GM12878 (cell line): Measurements from ENCODE around the gene TCF12. TPM values are rescaled to one million over a fixed set of nuclear protein-coding genes. Genes with fewer than 3 reads are reported as not detected.

ENCODE experiments used
- ATAC-seq: fragments of 200-7000 bp; cut with Tn5 transposase; 3 replicates; pipeline ENCODE4 v1.9.1; 2020; ENCODE audit warnings: mild to moderate bottlenecking, moderate library complexity
- BruUV-seq: library from RNA; stranded (reverse); fragments of 400-500 nt; replicated peaks from 2 replicates; lab custom pipeline; 2021; lab: Mats Ljungman, UMichigan
- CTCF ChIA-PET: fragments of 300-600 bp; sonication (Branson Sonifier 250); formaldehyde crosslinking; extraction: SDS; loops from one replicate; lab custom pipeline; 2021; ENCODE audit warnings: inconsistent platforms; lab: Yijun Ruan, JAX
- POLR2A ChIA-PET: fragments of 350-600 bp; formaldehyde crosslinking; extraction: SDS; loops from one replicate; lab custom pipeline; 2021; ENCODE audit warnings: inconsistent platforms; lab: Charles Lee
- RAD21 ChIA-PET: fragments of 300-600 bp; sonication (Branson Sonifier 250); formaldehyde crosslinking; loops from one replicate; lab custom pipeline; 2023; ENCODE audit warnings: antibody characterized with exemption; ENCODE audit not compliant: unreplicated experiment; lab: Charles Lee
- SMC1A ChIA-PET: fragments of 300-600 bp; sonication (Branson Sonifier 250); formaldehyde crosslinking; loops from one replicate; lab custom pipeline; 2023; ENCODE audit not compliant: unreplicated experiment, uncharacterized antibody; lab: Charles Lee
- DNase-seq: peaks from one replicate; pipeline ENCODE4 v3.0.0-alpha.2; 2011; ENCODE audit warnings: low read depth, low spot score
- FAIRE-seq: peaks from 3 replicates; lab custom pipeline; 2011; peaks lifted over from hg19 to GRCh38; lab: Jason Lieb, UNC
- H2AFZ ChIP-seq: 2 replicates; pipeline ENCODE4 v1.6.0; 2011; ENCODE audit warnings: low read depth, low read length, control low read depth; ENCODE audit not compliant: control insufficient read depth
- H3K27ac ChIP-seq: 2 replicates; pipeline ENCODE4 v1.5.1; 2011; ENCODE audit warnings: control low read depth; ENCODE audit not compliant: control insufficient read depth, insufficient read depth
- H3K27me3 ChIP-seq, 2 experiments: replicated peaks in 1 of 2; 2 replicates each; pipeline versions ENCODE4 v1.6.0 to v1.6.1; 2011; ENCODE audit warnings: low read length in 1 of 2; ENCODE audit not compliant: control insufficient read depth in 2 of 2, insufficient read depth in 2 of 2
- H3K36me3 ChIP-seq, 2 experiments: 2 replicates each; pipeline ENCODE4 v1.5.1; 2011; ENCODE audit warnings: low read length in 1 of 2; ENCODE audit not compliant: control insufficient read depth in 2 of 2, insufficient read depth in 2 of 2
- H3K4me1 ChIP-seq: 2 replicates; pipeline ENCODE4 v1.6.1; 2011; ENCODE audit warnings: mild to moderate bottlenecking, low read length, moderate library complexity, mixed read lengths; ENCODE audit not compliant: control insufficient read depth, insufficient read depth
- H3K4me2 ChIP-seq: 2 replicates; pipeline ENCODE4 v1.6.0; 2011; ENCODE audit warnings: control low read depth; ENCODE audit not compliant: control insufficient read depth, insufficient read depth
- H3K4me3 ChIP-seq: fragments of 200-600 bp; sonication (generic); 2 replicates; pipeline ENCODE4 v1.5.1; 2016
- H3K79me2 ChIP-seq: 2 replicates; pipeline ENCODE4 v1.6.0; 2011; ENCODE audit warnings: low read length; ENCODE audit not compliant: control insufficient read depth, insufficient read depth
- H3K9ac ChIP-seq: 2 replicates; pipeline ENCODE4 v1.8.0; 2011; ENCODE audit warnings: low read length, control low read depth, mixed read lengths; ENCODE audit not compliant: control insufficient read depth, insufficient read depth
- H3K9me3 ChIP-seq: replicated peaks from 3 replicates; pipeline ENCODE4 v1.5.1; 2011; ENCODE audit warnings: mild to moderate bottlenecking, low read length; ENCODE audit not compliant: control insufficient read depth, insufficient read depth
- H4K20me1 ChIP-seq: 2 replicates; pipeline ENCODE4 v1.6.0; 2011; ENCODE audit not compliant: control insufficient read depth, insufficient read depth
- CEBPB ChIP-seq, 2 experiments: fragments of 150-350 bp in 1 of 2; IDR thresholded peaks; 2 replicates each; pipeline ENCODE4 v1.6.1; 2012 to 2014; ENCODE audit warnings: low read depth in 2 of 2, low read length in 2 of 2, borderline replicate concordance in 1 of 2, inconsistent platforms in 1 of 2
- RAD51 ChIP-seq: fragments of 450-650 bp; IDR thresholded peaks from 2 replicates; pipeline ENCODE4 v1.6.1; 2016; ENCODE audit warnings: moderate library complexity, mild to moderate bottlenecking, inconsistent platforms
- RCOR1 ChIP-seq: conservative IDR thresholded peaks from 2 replicates; pipeline ENCODE4 v1.6.1; 2012; ENCODE audit warnings: low read depth, low read length, improper control_type of control experiment
- RUNX3 ChIP-seq: IDR thresholded peaks from 2 replicates; pipeline ENCODE4 v1.6.1; 2012; ENCODE audit warnings: low read length, inconsistent platforms
- SRF ChIP-seq, 2 experiments: IDR thresholded peaks; 2 replicates each; pipeline ENCODE4 v1.6.1; 2011; ENCODE audit warnings: low read depth in 2 of 2, low read length in 2 of 2, mild to moderate bottlenecking in 1 of 2, moderate library complexity in 1 of 2
- WGBS: methylation state at CpG from one replicate; pipeline ENCODE4 v1.1.6; 2016; ENCODE audit warnings: low lambda C conversion rate; ENCODE audit not compliant: insufficient replicate concordance, insufficient coverage; ENCODE audit errors: missing lambda C conversion rate; 5-methylcytosine and 5-hydroxymethylcytosine counted together
- in situ Hi-C: fragments of 300-500 bp; cut with MboI; formaldehyde crosslinking; loops from 9 replicates; pipeline ENCODE4 v1.14.3; 2018; ENCODE audit warnings: mixed read lengths
- intact Hi-C: fragments of 100-400 bp; cut with micrococcal nuclease; formaldehyde crosslinking; loops from one replicate; pipeline ENCODE4 v1.14.2; 2022; ENCODE audit not compliant: unreplicated experiment
- polyA plus RNA-seq, 11 experiments: library from polyadenylated mRNA; depleted of rRNA in 4 of 11; unstranded in 6 of 11; stranded (reverse) in 5 of 11; fragments of >200 nt; fragmentation: Nextera tagmentation in 4 of 11; fragmentation: Illumina TruSeq in 1 of 11; extraction: Ambion mirVana in 4 of 11; extraction: Trizol in 1 of 11; gene quantifications; 1 replicate in 1 of 11; 2 replicates in 10 of 11; pipeline versions ENCODE4 v1.2.1 to v1.2.3, GENCODE V29; 2011 to 2016; ENCODE audit warnings: inconsistent platforms in 2 of 11, missing spikeins in 2 of 11, low read depth in 1 of 11
- total RNA-seq, 4 experiments: library from RNA; depleted of rRNA in 3 of 4; stranded (reverse); fragments of >200 nt in 3 of 4; fragmentation: Illumina TruSeq in 1 of 4; extraction: Trizol in 1 of 4; gene quantifications; 2 replicates each; pipeline versions ENCODE4 v1.2.1 to v1.2.3, GENCODE V29; 2013 to 2021
- TF ChIP-seq, protein P1 (sequence below): fragments of 450-650 bp; IDR thresholded peaks from 2 replicates; pipeline ENCODE4 v1.6.1; 2018; ENCODE audit warnings: mild to moderate bottlenecking, low read depth, moderate library complexity; ENCODE audit not compliant: partially characterized antibody
- TF ChIP-seq, protein P2 (sequence below): fragments of 450-650 bp; formaldehyde crosslinking; IDR thresholded peaks from 2 replicates; pipeline ENCODE4 v1.4.0; 2020; ENCODE audit warnings: mild to moderate bottlenecking, moderate library complexity

TCF12 gene
- total and polyA plus RNA-seq, 10 of the 15 experiments (the other 5 are each of a cell fraction or from before 2014, with no cell fraction given): 8.2 to 70.9 (median 49.5) TPM

DNA sequence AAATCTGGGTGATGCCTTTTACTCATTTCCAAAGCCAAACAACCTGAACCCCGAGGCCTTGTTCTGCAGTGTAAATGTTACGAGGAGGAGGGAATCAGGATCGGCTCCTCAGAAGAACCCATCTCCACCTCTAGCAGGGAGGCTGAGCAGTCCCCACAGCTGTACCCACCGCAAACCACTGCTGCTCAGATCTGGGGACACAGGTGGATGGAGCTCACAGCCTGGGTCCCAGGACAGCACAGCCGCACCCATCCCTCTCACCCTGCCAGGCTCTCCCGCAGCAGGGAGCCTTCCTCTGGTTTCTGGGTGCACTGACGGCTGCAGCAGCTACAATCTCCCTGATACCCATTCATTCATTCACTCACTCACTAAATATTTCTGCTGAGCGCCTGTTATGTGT is 413.9 kb downstream of the TCF12 start:
- H2AFZ ChIP-seq: no peak overlapping the region
- no peaks in the 10 kb centered on the region for H3K9me3 ChIP-seq
- ChIA-PET POLR2A (no interaction called here), CTCF (no interaction called here)
- no peaks in the 10 kb centered on the region for H3K36me3 ChIP-seq
- ATAC-seq: no peak
- no peaks in the 10 kb centered on the region for H3K4me1 ChIP-seq
- TF ChIP-seq SRF (IDR thresholded peaks at IDR 0.05; ENCODE audit: low read depth in 2 of 2, low read length in 2 of 2) (no peak), CEBPB (IDR thresholded peaks at IDR 0.05; ENCODE audit: borderline replicate concordance in 1 of 2, low read depth in 2 of 2, low read length in 2 of 2) (no peak), RUNX3 (no peak), RAD51 (no peak), RCOR1 (no peak)
- TF ChIP-seq, protein P1, sequence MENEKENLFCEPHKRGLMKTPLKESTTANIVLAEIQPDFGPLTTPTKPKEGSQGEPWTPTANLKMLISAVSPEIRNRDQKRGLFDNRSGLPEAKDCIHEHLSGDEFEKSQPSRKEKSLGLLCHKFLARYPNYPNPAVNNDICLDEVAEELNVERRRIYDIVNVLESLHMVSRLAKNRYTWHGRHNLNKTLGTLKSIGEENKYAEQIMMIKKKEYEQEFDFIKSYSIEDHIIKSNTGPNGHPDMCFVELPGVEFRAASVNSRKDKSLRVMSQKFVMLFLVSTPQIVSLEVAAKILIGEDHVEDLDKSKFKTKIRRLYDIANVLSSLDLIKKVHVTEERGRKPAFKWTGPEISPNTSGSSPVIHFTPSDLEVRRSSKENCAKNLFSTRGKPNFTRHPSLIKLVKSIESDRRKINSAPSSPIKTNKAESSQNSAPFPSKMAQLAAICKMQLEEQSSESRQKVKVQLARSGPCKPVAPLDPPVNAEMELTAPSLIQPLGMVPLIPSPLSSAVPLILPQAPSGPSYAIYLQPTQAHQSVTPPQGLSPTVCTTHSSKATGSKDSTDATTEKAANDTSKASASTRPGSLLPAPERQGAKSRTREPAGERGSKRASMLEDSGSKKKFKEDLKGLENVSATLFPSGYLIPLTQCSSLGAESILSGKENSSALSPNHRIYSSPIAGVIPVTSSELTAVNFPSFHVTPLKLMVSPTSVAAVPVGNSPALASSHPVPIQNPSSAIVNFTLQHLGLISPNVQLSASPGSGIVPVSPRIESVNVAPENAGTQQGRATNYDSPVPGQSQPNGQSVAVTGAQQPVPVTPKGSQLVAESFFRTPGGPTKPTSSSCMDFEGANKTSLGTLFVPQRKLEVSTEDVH: no peak
- TF ChIP-seq, protein P2, sequence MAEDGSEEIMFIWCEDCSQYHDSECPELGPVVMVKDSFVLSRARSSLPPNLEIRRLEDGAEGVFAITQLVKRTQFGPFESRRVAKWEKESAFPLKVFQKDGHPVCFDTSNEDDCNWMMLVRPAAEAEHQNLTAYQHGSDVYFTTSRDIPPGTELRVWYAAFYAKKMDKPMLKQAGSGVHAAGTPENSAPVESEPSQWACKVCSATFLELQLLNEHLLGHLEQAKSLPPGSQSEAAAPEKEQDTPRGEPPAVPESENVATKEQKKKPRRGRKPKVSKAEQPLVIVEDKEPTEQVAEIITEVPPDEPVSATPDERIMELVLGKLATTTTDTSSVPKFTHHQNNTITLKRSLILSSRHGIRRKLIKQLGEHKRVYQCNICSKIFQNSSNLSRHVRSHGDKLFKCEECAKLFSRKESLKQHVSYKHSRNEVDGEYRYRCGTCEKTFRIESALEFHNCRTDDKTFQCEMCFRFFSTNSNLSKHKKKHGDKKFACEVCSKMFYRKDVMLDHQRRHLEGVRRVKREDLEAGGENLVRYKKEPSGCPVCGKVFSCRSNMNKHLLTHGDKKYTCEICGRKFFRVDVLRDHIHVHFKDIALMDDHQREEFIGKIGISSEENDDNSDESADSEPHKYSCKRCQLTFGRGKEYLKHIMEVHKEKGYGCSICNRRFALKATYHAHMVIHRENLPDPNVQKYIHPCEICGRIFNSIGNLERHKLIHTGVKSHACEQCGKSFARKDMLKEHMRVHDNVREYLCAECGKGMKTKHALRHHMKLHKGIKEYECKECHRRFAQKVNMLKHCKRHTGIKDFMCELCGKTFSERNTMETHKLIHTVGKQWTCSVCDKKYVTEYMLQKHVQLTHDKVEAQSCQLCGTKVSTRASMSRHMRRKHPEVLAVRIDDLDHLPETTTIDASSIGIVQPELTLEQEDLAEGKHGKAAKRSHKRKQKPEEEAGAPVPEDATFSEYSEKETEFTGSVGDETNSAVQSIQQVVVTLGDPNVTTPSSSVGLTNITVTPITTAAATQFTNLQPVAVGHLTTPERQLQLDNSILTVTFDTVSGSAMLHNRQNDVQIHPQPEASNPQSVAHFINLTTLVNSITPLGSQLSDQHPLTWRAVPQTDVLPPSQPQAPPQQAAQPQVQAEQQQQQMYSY: no peak
- TF ChIP-seq, all 136 proteins: peak for 0
- 38% methylated on average over 8 of the region's 8 CpGs for WGBS
- Histone ChIP-seq H3K79me2 (no peaks in the 10 kb centered on the region), H3K9ac (no peak overlapping the region), H3K4me3 (no peak overlapping the region), H3K4me2 (no peak overlapping the region), H4K20me1 (no peaks in the 10 kb centered on the region), H3K27ac (no peak overlapping the region), H3K27me3 (no peaks in the 10 kb centered on the region; a peak in 3 of 4 replicates)
- SMC1A ChIA-PET: interaction anchor here (0.7 to 0.8 kb wide), 2 partner anchors 55 to 196 kb away, joined by 3 read pairs; no protein-coding TSS in a partner anchor
- intact Hi-C loops: no loop called here
- in situ Hi-C loops: no loop called here
- DNase-seq (no peak), FAIRE-seq (no peak)
- RAD21 ChIA-PET: interaction anchor here (1.1 kb wide), 1 partner anchor 210 kb away, joined by 3 read pairs; no protein-coding TSS in a partner anchor
- no TSS peak for BruUV-seq
